ENCODE results near the gene TUBA1B. TPM values are rescaled to one million over a fixed set of nuclear protein-coding genes. Genes with fewer than 3 reads are reported as not detected.

TUBA1B gene
- total RNA-seq, result 114 and 181 TPM in 2 replicates

GRCh38 chr12:49131051-49131893 is at the start of gene TUBA1B:
Gene TUBA1B (minus strand): TSS chr12:49131395. CDS start chr12:49131300, 95 bp downstream.

GRCh38 chr12:49110464-49111155 is 20.6 kb downstream of the TUBA1B start, which contains the start of gene LMBR1L:
Gene LMBR1L (minus strand): TSS chr12:49110847. CDS start chr12:49110555, 292 bp downstream.

DNA sequence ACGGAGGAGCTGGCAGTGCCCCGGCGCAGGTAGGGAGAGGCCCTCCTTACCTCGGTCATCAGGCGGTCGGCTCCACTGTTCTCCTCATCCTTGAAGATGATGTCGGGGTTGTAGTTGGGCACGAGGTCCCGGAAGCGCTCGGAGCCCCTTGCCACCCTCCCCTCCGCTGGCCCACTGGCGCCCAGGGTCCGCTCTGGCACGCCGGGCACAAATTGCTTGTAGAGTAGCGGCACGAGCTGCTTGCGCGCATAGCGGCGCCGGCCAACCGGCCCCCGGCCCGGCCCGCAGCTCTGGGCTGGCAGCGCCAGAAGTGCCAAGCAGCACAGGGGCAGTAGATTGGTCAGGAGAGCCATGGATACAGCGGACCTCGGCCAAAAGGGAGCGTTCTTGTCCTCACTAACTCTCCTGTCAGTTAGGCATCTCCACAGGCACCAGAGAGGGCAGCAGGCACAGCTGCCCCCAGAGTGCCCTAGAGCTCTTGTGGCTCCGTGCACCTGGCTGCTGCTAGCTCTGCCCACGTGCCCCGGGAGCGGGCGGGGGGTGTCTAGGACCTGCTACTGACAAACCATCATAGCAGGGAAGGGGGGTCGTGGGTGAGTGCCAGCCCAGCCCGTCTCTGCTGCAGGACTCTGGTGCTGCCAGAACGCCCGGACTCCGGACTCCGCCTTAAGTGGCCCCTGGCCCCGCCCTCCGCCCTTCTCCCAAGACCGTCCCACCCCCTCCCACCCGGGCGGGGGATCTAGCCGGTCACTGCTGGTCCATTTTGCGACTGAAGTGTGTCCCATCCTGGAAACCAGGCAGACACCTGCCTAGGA is 36.8 kb downstream of the TUBA1B start, which contains the start of gene DHH:
TSS of gene DHH (minus strand) at position 642 of the 815 bp plus-strand sequence. CDS start at position 353, 289 bp downstream.

Other genes with a start within 250 kb of the TUBA1B start
- 6.2 and 20.5 TPM in 2 replicates for gene FKBP11, start 205.9 kb downstream of the TUBA1B start, total RNA-seq
- 30.8 and 46.3 TPM in 2 replicates for gene ARF3, start 173.9 kb downstream of the TUBA1B start, total RNA-seq
- 0.07 TPM in 1 of 2 replicates, not detected in the other for gene WNT10B, start 159.7 kb downstream of the TUBA1B start, total RNA-seq
- not detected in 2 replicates for gene WNT1, start 153.1 kb downstream of the TUBA1B start, total RNA-seq
- gene DDN, start 132.0 kb downstream of the TUBA1B start, total RNA-seq, result 0.28 and 0.68 TPM in 2 replicates
- gene PRKAG1, start 112.6 kb downstream of the TUBA1B start, total RNA-seq, result 50.8 and 62.2 TPM in 2 replicates
- 24.9 and 107 TPM in 2 replicates for gene KMT2D, start 70.6 kb downstream of the TUBA1B start, total RNA-seq
- 0.36 and 1.0 TPM in 2 replicates for gene RHEBL1, start 61.4 kb downstream of the TUBA1B start, total RNA-seq
- gene DHH, start 36.6 kb downstream of the TUBA1B start, total RNA-seq, result under 0.01 TPM in 1 of 2 replicates, not detected in the other
- gene LMBR1L, start 20.5 kb downstream of the TUBA1B start, total RNA-seq, result 27.7 and 31.8 TPM in 2 replicates
- gene TUBA1A, start 57.7 kb upstream of the TUBA1B start, total RNA-seq, result 2.7 and 16.7 TPM in 2 replicates
- 208 and 261 TPM in 2 replicates for gene TUBA1C, start 133.7 kb upstream of the TUBA1B start, total RNA-seq
- 0.07 and 0.34 TPM in 2 replicates for gene PRPH, start 163.8 kb upstream of the TUBA1B start, total RNA-seq
- 0.07 and 3.1 TPM in 2 replicates for gene TROAP, start 191.9 kb upstream of the TUBA1B start, total RNA-seq
- under 0.01 TPM in 1 of 2 replicates, not detected in the other for gene C1QL4, start 205.8 kb upstream of the TUBA1B start, total RNA-seq
- gene DNAJC22, start 215.5 kb upstream of the TUBA1B start, total RNA-seq, result under 0.01 TPM in 1 of 2 replicates, not detected in the other
- 29.0 and 35.2 TPM in 2 replicates for gene SPATS2, start 236.1 kb upstream of the TUBA1B start, total RNA-seq